Measurements from ENCODE around the gene CLEC12A.
"Not testable (repeated sequence)": the region's sequence is repeated elsewhere in the genome, so short reads cannot be mapped to it uniquely, and the experiment has no call there.

Gene CLEC12A

GRCh38 chr12:9971181-9971580 is at the start of gene CLEC12A:
TSS of gene CLEC12A (plus strand) at chr12:9971409. CDS start at chr12:9971597, 188 bp downstream.
- DNase-seq (ENCODE audit: insufficient read length, low spot score) (no peak), FAIRE-seq (no peak)

GRCh38 chr12:9922429-9922828 is 48.8 kb upstream of the CLEC12A start:
- DNase-seq (ENCODE audit: insufficient read length, low spot score) (no peak), FAIRE-seq (no peak)

- FAIRE-seq (peak; percentile 83), DNase-seq (ENCODE audit: insufficient read length, low spot score) (no peak)
These were observed 45.4 kb upstream of the CLEC12A start for GRCh38 chr12:9925705-9926393.

- DNase-seq (ENCODE audit: insufficient read length, low spot score) = no peak
- FAIRE-seq = no peak
These were observed 44.3 kb upstream of the CLEC12A start for GRCh38 chr12:9926876-9927275.

- FAIRE-seq = no peak
These were observed 42.6 kb upstream of the CLEC12A start for GRCh38 chr12:9928607-9929006.

GRCh38 chr12:9931245-9931644 is 40.0 kb upstream of the CLEC12A start:
- DNase-seq (ENCODE audit: insufficient read length, low spot score) = no peak
- no peak for FAIRE-seq

More at GRCh38 chr12:9928607-9929006, 42.6 kb upstream of the CLEC12A start:
- DNase-seq (ENCODE audit: insufficient read length, low spot score) = no peak

- FAIRE-seq (no peak), DNase-seq (ENCODE audit: insufficient read length, low spot score) (no peak)
These were observed 38.9 kb upstream of the CLEC12A start, which contains the start of gene CLEC2A for GRCh38 chr12:9932270-9932669. TSS of gene CLEC2A (minus strand) at chr12:9932370. CDS start at chr12:9932329, 41 bp downstream.

GRCh38 chr12:9933958-9934357 is 37.3 kb upstream of the CLEC12A start:
- DNase-seq (ENCODE audit: insufficient read length, low spot score) (no peak), FAIRE-seq (no peak)

GRCh38 chr12:9935026-9935425 is 36.2 kb upstream of the CLEC12A start:
- no peak for FAIRE-seq
- no peak for DNase-seq (ENCODE audit: insufficient read length, low spot score)

- FAIRE-seq = no peak
- no peak for DNase-seq (ENCODE audit: insufficient read length, low spot score)
These were observed 34.6 kb upstream of the CLEC12A start for GRCh38 chr12:9936591-9936990.

GRCh38 chr12:9940375-9940774 is 30.8 kb upstream of the CLEC12A start:
- DNase-seq (ENCODE audit: insufficient read length, low spot score) = no peak
- peak; percentile 82 for FAIRE-seq

- no peak for FAIRE-seq
These were observed 29.4 kb upstream of the CLEC12A start for GRCh38 chr12:9941838-9942237.

GRCh38 chr12:9943240-9943639 is 28.0 kb upstream of the CLEC12A start:
- DNase-seq (ENCODE audit: insufficient read length, low spot score) = no peak
- FAIRE-seq = no peak

More at GRCh38 chr12:9941838-9942237, 29.4 kb upstream of the CLEC12A start:
- no peak for DNase-seq (ENCODE audit: insufficient read length, low spot score)

GRCh38 chr12:9944391-9944790 is 26.8 kb upstream of the CLEC12A start:
- DNase-seq (ENCODE audit: insufficient read length, low spot score) = no peak
- FAIRE-seq = no peak

- DNase-seq (ENCODE audit: insufficient read length, low spot score) (no peak), FAIRE-seq (no peak)
These were observed 23.5 kb upstream of the CLEC12A start for GRCh38 chr12:9947674-9948073.

- DNase-seq (ENCODE audit: insufficient read length, low spot score) (peak; percentile 24), FAIRE-seq (peak; percentile 95)
These were observed 22.5 kb upstream of the CLEC12A start for GRCh38 chr12:9948606-9949296.

- peak; percentile 34 for DNase-seq (ENCODE audit: insufficient read length, low spot score)
- peak; percentile 87 for FAIRE-seq
These were observed 20.1 kb upstream of the CLEC12A start for GRCh38 chr12:9951026-9951675.

- not testable (repeated sequence) for FAIRE-seq; DNase-seq (ENCODE audit: insufficient read length, low spot score)
These were observed 18.1 kb upstream of the CLEC12A start for GRCh38 chr12:9952954-9953729.

- FAIRE-seq = no peak
- DNase-seq (ENCODE audit: insufficient read length, low spot score) = no peak
These were observed 13.4 kb upstream of the CLEC12A start for GRCh38 chr12:9957834-9958233.

- FAIRE-seq (no peak), DNase-seq (ENCODE audit: insufficient read length, low spot score) (no peak)
These were observed 10.6 kb upstream of the CLEC12A start for GRCh38 chr12:9960590-9960989.

GRCh38 chr12:9961106-9961505 is 10.1 kb upstream of the CLEC12A start:
- peak; percentile 96 for FAIRE-seq

More at GRCh38 chr12:9961106-9961505, 10.1 kb upstream of the CLEC12A start:
- no peak for DNase-seq (ENCODE audit: insufficient read length, low spot score)
